Measurements from ENCODE around the gene PPP4R4. TPM values are rescaled to one million over a fixed set of nuclear protein-coding genes. Genes with fewer than 3 reads are reported as not detected.
"Not testable (repeated sequence)": the region's sequence is repeated elsewhere in the genome, so short reads cannot be mapped to it uniquely, and the experiment has no call there.

Gene PPP4R4
- total RNA-seq, 2 donors from 2014 or later: 0.27 to 8.9 TPM

GRCh38 chr14:94217116-94217515 is 43.0 kb downstream of the PPP4R4 start:
- Histone ChIP-seq H3K4me3 (no peak overlapping the region), H3K27me3 (replicated peaks; ENCODE audit: insufficient read depth) (no peaks in the 10 kb centered on the region), H3K4me1 (ENCODE audit: control insufficient read depth in 1 of 2, low read depth in 2 of 2) (no peaks in the 10 kb centered on the region), H3K36me3 (no peaks in the 10 kb centered on the region), H3K27ac (no peak overlapping the region), H3K9me3 (no peaks in the 10 kb centered on the region)
- ATAC-seq (ENCODE audit: insufficient number of reproducible peaks, low FRiP score, low read depth) (no peak), DNase-seq (ENCODE audit: low spot score) (no peak)
- no peak for TF ChIP-seq CTCF (IDR thresholded peaks at IDR 0.05)

- H3K4me3 ChIP-seq; H3K4me1 ChIP-seq (ENCODE audit: control insufficient read depth in 1 of 2, low read depth in 2 of 2); H3K9me3 ChIP-seq; ATAC-seq (ENCODE audit: insufficient number of reproducible peaks, low FRiP score, low read depth); H3K36me3 ChIP-seq; H3K27me3 ChIP-seq (replicated peaks; ENCODE audit: insufficient read depth); DNase-seq (ENCODE audit: low spot score); H3K27ac ChIP-seq: not testable (repeated sequence)
These were observed 44.2 kb downstream of the PPP4R4 start for GRCh38 chr14:94218198-94218886.

- no peak for TF ChIP-seq CTCF (IDR thresholded peaks at IDR 0.05)
- H3K36me3 ChIP-seq: no peaks in the 10 kb centered on the region
- ATAC-seq (ENCODE audit: insufficient number of reproducible peaks, low FRiP score, low read depth): no peak
- H3K27ac ChIP-seq: no peak overlapping the region
- H3K4me3 ChIP-seq: no peak overlapping the region
- peaks cover 4% of the 10 kb centered on the region for H3K9me3 ChIP-seq
- no peaks in the 10 kb centered on the region for H3K4me1 ChIP-seq (ENCODE audit: control insufficient read depth in 1 of 2, low read depth in 2 of 2)
- no peak for DNase-seq (ENCODE audit: low spot score)
- H3K27me3 ChIP-seq (replicated peaks; ENCODE audit: insufficient read depth): no peaks in the 10 kb centered on the region
These were observed 49.9 kb downstream of the PPP4R4 start for GRCh38 chr14:94224040-94224439.

- Histone ChIP-seq H3K9me3 (peaks cover 4% of the 10 kb centered on the region), H3K36me3 (no peaks in the 10 kb centered on the region), H3K4me1 (ENCODE audit: control insufficient read depth in 1 of 2, low read depth in 2 of 2) (no peaks in the 10 kb centered on the region), H3K27ac (no peak overlapping the region), H3K4me3 (no peak overlapping the region), H3K27me3 (replicated peaks; ENCODE audit: insufficient read depth) (no peaks in the 10 kb centered on the region)
- ATAC-seq (ENCODE audit: insufficient number of reproducible peaks, low FRiP score, low read depth) (no peak), DNase-seq (ENCODE audit: low spot score) (no peak)
- no peak for TF ChIP-seq CTCF (IDR thresholded peaks at IDR 0.05)
These were observed 51.6 kb downstream of the PPP4R4 start for GRCh38 chr14:94225460-94226378.

GRCh38 chr14:94227029-94227428 is 52.9 kb downstream of the PPP4R4 start:
- no peaks in the 10 kb centered on the region for H3K27me3 ChIP-seq (replicated peaks; ENCODE audit: insufficient read depth)
- H3K36me3 ChIP-seq: no peaks in the 10 kb centered on the region
- H3K9me3 ChIP-seq: peaks cover 4% of the 10 kb centered on the region
- no peak overlapping the region for H3K27ac ChIP-seq
- no peak overlapping the region for H3K4me3 ChIP-seq
- TF ChIP-seq CTCF (IDR thresholded peaks at IDR 0.05): no peak
- no peak for DNase-seq (ENCODE audit: low spot score)
- no peak for ATAC-seq (ENCODE audit: insufficient number of reproducible peaks, low FRiP score, low read depth)
- no peaks in the 10 kb centered on the region for H3K4me1 ChIP-seq (ENCODE audit: control insufficient read depth in 1 of 2, low read depth in 2 of 2)

Measured in thoracic aorta (tissue), 2 donors.